Tibial nerve (tissue), 4 donors: ENCODE measurements around the gene HMX2.

Source experiments
- EP300 ChIP-seq, 2 donors: sonication (generic); formaldehyde crosslinking; IDR thresholded peaks; one replicate each; pipeline ENCODE4 v1.6.1; 2017; ENCODE audit warnings: antibody characterized with exemption in 2 of 2, mild to moderate bottlenecking in 1 of 2
- TF ChIP-seq, protein P1 (sequence below), 5 experiments: fragments of 200-600 bp in 3 of 5; fragments of 450-650 bp in 2 of 5; sonication (generic) in 3 of 5; IDR thresholded peaks; one replicate each; pipeline ENCODE4 v1.5.1; 2016 to 2019; ENCODE audit warnings: antibody characterized with exemption in 5 of 5, mild to moderate bottlenecking in 3 of 5, moderate library complexity in 2 of 5

DNA sequence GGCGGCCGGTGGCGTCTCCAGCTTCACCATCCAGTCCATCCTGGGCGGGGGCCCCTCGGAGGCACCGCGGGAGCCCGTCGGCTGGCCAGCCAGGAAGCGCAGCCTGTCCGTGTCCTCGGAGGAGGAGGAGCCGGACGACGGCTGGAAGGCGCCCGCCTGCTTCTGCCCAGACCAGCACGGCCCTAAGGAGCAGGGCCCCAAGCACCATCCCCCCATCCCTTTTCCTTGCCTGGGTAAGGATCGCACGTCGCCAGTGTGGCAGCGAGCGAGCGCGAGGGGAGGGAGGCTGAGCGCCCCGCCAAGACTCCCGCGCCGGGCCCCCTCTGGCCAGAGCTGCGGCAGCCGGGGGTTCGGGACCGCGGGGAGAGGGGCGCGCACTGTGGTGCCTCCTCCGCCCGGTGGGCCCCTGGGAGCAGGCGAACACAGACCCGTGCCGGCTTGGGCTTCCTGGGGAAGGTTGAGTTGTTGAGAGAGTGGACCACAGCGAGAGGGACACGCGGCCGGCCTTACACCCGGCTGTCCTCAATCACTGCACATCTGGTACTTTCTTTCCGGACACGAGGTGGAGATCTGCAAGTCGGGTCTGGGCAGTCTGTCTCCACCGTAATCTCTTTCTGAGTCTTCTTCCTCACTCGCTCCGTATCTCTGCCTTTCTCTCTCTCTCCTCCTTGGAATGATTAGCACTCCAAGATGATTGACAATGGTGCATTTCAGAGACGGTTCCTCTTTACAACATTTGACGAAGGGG is 652 bp downstream of the HMX2 start:
- TF ChIP-seq EP300 (IDR thresholded peaks at IDR 0.05), result no peak
- TF ChIP-seq, protein P1, sequence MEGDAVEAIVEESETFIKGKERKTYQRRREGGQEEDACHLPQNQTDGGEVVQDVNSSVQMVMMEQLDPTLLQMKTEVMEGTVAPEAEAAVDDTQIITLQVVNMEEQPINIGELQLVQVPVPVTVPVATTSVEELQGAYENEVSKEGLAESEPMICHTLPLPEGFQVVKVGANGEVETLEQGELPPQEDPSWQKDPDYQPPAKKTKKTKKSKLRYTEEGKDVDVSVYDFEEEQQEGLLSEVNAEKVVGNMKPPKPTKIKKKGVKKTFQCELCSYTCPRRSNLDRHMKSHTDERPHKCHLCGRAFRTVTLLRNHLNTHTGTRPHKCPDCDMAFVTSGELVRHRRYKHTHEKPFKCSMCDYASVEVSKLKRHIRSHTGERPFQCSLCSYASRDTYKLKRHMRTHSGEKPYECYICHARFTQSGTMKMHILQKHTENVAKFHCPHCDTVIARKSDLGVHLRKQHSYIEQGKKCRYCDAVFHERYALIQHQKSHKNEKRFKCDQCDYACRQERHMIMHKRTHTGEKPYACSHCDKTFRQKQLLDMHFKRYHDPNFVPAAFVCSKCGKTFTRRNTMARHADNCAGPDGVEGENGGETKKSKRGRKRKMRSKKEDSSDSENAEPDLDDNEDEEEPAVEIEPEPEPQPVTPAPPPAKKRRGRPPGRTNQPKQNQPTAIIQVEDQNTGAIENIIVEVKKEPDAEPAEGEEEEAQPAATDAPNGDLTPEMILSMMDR (IDR thresholded peaks at IDR 0.05), result no peak
